Breast epithelium (tissue), 4 donors: ENCODE measurements around the gene SCTR. TPM values are rescaled to one million over a fixed set of nuclear protein-coding genes. Genes with fewer than 3 reads are reported as not detected.

Source experiments
- DNase-seq, 2 donors: peaks; one replicate each; pipeline ENCODE4 v3.0.0-alpha.2; 2019; ENCODE audit warnings: low spot score in 2 of 2
- H3K27ac ChIP-seq, 2 donors: fragments of 200-600 bp; sonication (generic) in 1 of 2; one replicate each; pipeline ENCODE4 v1.5.1; 2016 to 2019; ENCODE audit warnings: mild to moderate bottlenecking in 1 of 2
- H3K27me3 ChIP-seq, 2 donors: fragments of 200-600 bp; sonication (generic) in 1 of 2; one replicate each; pipeline versions ENCODE4 v1.5.1 to v1.6.0; 2017 to 2019; ENCODE audit warnings: control low read depth in 1 of 2, mild to moderate bottlenecking in 1 of 2
- H3K36me3 ChIP-seq: fragments of 200-600 bp; one replicate; pipeline ENCODE4 v1.5.1; 2019
- H3K4me1 ChIP-seq, 2 donors: fragments of 200-600 bp; sonication (generic); one replicate each; pipeline ENCODE4 v1.5.1; 2016 to 2019; ENCODE audit warnings: control low read depth in 1 of 2
- H3K4me3 ChIP-seq, 3 donors: fragments of 200-600 bp; sonication (generic); 1 replicate in 2 of 3; 2 replicates in 1 of 3; pipeline ENCODE4 v1.5.1; 2016 to 2019; ENCODE audit warnings: mild to moderate bottlenecking in 3 of 3, moderate library complexity in 2 of 3
- H3K9me3 ChIP-seq, 2 donors: fragments of 200-600 bp; sonication (generic) in 1 of 2; one replicate each; pipeline ENCODE4 v1.5.1; 2016 to 2019; ENCODE audit warnings: control low read depth in 1 of 2
- CTCF ChIP-seq, 3 donors: fragments of 450-650 bp; IDR thresholded peaks; one replicate each; pipeline ENCODE4 v1.5.1; 2016 to 2017; ENCODE audit warnings: antibody characterized with exemption in 3 of 3, mild to moderate bottlenecking in 3 of 3, moderate library complexity in 3 of 3
- POLR2A ChIP-seq: fragments of 450-650 bp; IDR thresholded peaks from one replicate; pipeline ENCODE4 v1.6.1; 2016; ENCODE audit warnings: antibody characterized with exemption, mild to moderate bottlenecking, moderate library complexity
- POLR2AphosphoS5 ChIP-seq, 3 donors: sonication (generic); formaldehyde crosslinking; IDR thresholded peaks; one replicate each; pipeline ENCODE4 v1.6.1; 2017; ENCODE audit warnings: antibody characterized with exemption in 3 of 3
- intact Hi-C: fragments of 100-400 bp; cut with DNase I; formaldehyde crosslinking; loops from one replicate; pipeline ENCODE4 v1.15.1; 2023; ENCODE audit warnings: low total_unique reads
- total RNA-seq, 3 donors: library from RNA; depleted of rRNA; stranded (reverse); fragments of >200 nt; gene quantifications; one replicate each; pipeline ENCODE4 v1.1.0, GENCODE V29; 2016

Gene SCTR
- total RNA-seq, 3 donors from 2014 or later, result not detected

- no peaks in the 10 kb centered on the region for H3K36me3 ChIP-seq
- H3K4me3 ChIP-seq, result no peak overlapping the region
- no peaks in the 10 kb centered on the region for H3K9me3 ChIP-seq
- H3K4me1 ChIP-seq, result no peaks in the 10 kb centered on the region
- no peaks in the 10 kb centered on the region for H3K27me3 ChIP-seq
- H3K27ac ChIP-seq, result no peak overlapping the region
- TF ChIP-seq CTCF (IDR thresholded peaks at IDR 0.05) (no peak), POLR2A (no peak), POLR2AphosphoS5 (IDR thresholded peaks at IDR 0.05) (no peak)
- no peak for DNase-seq
- intact Hi-C loops, result no loop called here
These were observed 108.7 kb downstream of the SCTR start for GRCh38 chr2:119415630-119416029.

- no peaks in the 10 kb centered on the region for H3K36me3 ChIP-seq
- H3K9me3 ChIP-seq, result no peaks in the 10 kb centered on the region
- no peak for DNase-seq
- TF ChIP-seq POLR2AphosphoS5 (IDR thresholded peaks at IDR 0.05) (no peak), POLR2A (no peak), CTCF (IDR thresholded peaks at IDR 0.05) (no peak)
- intact Hi-C loops, result no loop called here
- no peak overlapping the region for H3K4me3 ChIP-seq
- no peaks in the 10 kb centered on the region for H3K27me3 ChIP-seq
- H3K4me1 ChIP-seq, result no peaks in the 10 kb centered on the region
- no peak overlapping the region for H3K27ac ChIP-seq
These were observed 109.4 kb downstream of the SCTR start for GRCh38 chr2:119414894-119415293.

GRCh38 chr2:119409506-119409905, 114.8 kb downstream of the SCTR start:
- Histone ChIP-seq H3K4me1 (no peaks in the 10 kb centered on the region), H3K4me3 (no peak overlapping the region), H3K27ac (no peak overlapping the region), H3K9me3 (peaks cover 0 to 4% of the 10 kb centered on the region in 2 donors), H3K36me3 (no peaks in the 10 kb centered on the region), H3K27me3 (no peaks in the 10 kb centered on the region)
- DNase-seq, result no peak
- intact Hi-C loops, result loop anchor here (5.0 kb wide), 1 partner anchor 68 kb away; no protein-coding TSS in a partner anchor
- TF ChIP-seq CTCF (IDR thresholded peaks at IDR 0.05) (no peak), POLR2AphosphoS5 (IDR thresholded peaks at IDR 0.05) (no peak), POLR2A (no peak)

GRCh38 chr2:119408221-119408619, 116.1 kb downstream of the SCTR start:
- Histone ChIP-seq H3K36me3 (no peaks in the 10 kb centered on the region), H3K4me1 (no peaks in the 10 kb centered on the region), H3K27ac (peak overlapping the region in 1 of 2 donors; percentile 43), H3K27me3 (no peaks in the 10 kb centered on the region), H3K4me3 (no peak overlapping the region), H3K9me3 (peaks cover 0 to 4% of the 10 kb centered on the region in 2 donors)
- no peak for DNase-seq
- intact Hi-C loops, result loop anchor here (5.0 kb wide), 1 partner anchor 69 kb away; no protein-coding TSS in a partner anchor
- no peak for TF ChIP-seq POLR2A
- no peak for TF ChIP-seq CTCF (IDR thresholded peaks at IDR 0.05)
- TF ChIP-seq POLR2AphosphoS5 (IDR thresholded peaks at IDR 0.05), result no peak

- Histone ChIP-seq H3K27me3 (no peaks in the 10 kb centered on the region), H3K36me3 (no peaks in the 10 kb centered on the region), H3K27ac (peak overlapping the region in 1 of 2 donors; percentile 43), H3K4me1 (no peaks in the 10 kb centered on the region), H3K4me3 (no peak overlapping the region), H3K9me3 (peaks cover 0 to 4% of the 10 kb centered on the region in 2 donors)
- TF ChIP-seq POLR2AphosphoS5 (IDR thresholded peaks at IDR 0.05), result no peak
- TF ChIP-seq POLR2A, result no peak
- TF ChIP-seq CTCF (IDR thresholded peaks at IDR 0.05), result peak; percentile 77 to 90 (median 86)
- no peak for DNase-seq
- intact Hi-C loops, result loop anchor here (5.0 kb wide), 1 partner anchor 70 kb away; no protein-coding TSS in a partner anchor
These were observed 116.7 kb downstream of the SCTR start for GRCh38 chr2:119407430-119408220.
